ENCODE measurements around the gene CUX1. TPM values are rescaled to one million over a fixed set of nuclear protein-coding genes. Genes with fewer than 3 reads are reported as not detected.

CUX1 gene
- total RNA-seq, 1 experiment from 2014 or later, result 116 TPM

GRCh38 chr7:102044641-102044983, 227.2 kb downstream of the CUX1 start:
- no TSS peak for BruUV-seq (replicated peaks)
- H3K27ac Mint-ChIP-seq (ENCODE audit: unreplicated experiment), result peak overlapping the region; percentile 15
- intact Hi-C loops (cut with micrococcal nuclease; ENCODE audit: unreplicated experiment), result no loop called here
- Histone ChIP-seq H3K27me3 (replicated peaks; ENCODE audit: control insufficient read depth, insufficient read depth, low read length) (no peaks in the 10 kb centered on the region), H3K4me3 (ENCODE audit: low read depth, low read length) (no peak overlapping the region), H3K9me3 (no peaks in the 10 kb centered on the region), H3K36me3 (ENCODE audit: control insufficient read depth, insufficient read depth, low read length) (no peaks in the 10 kb centered on the region), H3K4me1 (0 out of 2 replicates have a peak, but pooled peaks cover 3% of the 10 kb centered on the region)
- H3K27me3 Mint-ChIP-seq (ENCODE audit: insufficient read depth, unreplicated experiment), result no peaks in the 10 kb centered on the region
- POLR2A ChIA-PET, result no interaction called here
- no peaks in the 10 kb centered on the region for H3K9me3 Mint-ChIP-seq (ENCODE audit: unreplicated experiment)
- H3K4me3 Mint-ChIP-seq (ENCODE audit: unreplicated experiment), result no peak overlapping the region
- no peak for DNase-seq
- TF ChIP-seq CTCF (IDR thresholded peaks at IDR 0.05; ENCODE audit: insufficient read depth in 1 of 2, low read depth in 1 of 2, low read length in 1 of 2, severe bottlenecking in 1 of 2, unreplicated experiment in 1 of 2), result no peak
- H3K36me3 Mint-ChIP-seq (ENCODE audit: insufficient read depth, unreplicated experiment), result peaks cover 69% of the 10 kb centered on the region
- CTCF ChIA-PET, result no interaction called here
- peaks cover 19% of the 10 kb centered on the region for H3K4me1 Mint-ChIP-seq (ENCODE audit: low read depth, unreplicated experiment)

DNA sequence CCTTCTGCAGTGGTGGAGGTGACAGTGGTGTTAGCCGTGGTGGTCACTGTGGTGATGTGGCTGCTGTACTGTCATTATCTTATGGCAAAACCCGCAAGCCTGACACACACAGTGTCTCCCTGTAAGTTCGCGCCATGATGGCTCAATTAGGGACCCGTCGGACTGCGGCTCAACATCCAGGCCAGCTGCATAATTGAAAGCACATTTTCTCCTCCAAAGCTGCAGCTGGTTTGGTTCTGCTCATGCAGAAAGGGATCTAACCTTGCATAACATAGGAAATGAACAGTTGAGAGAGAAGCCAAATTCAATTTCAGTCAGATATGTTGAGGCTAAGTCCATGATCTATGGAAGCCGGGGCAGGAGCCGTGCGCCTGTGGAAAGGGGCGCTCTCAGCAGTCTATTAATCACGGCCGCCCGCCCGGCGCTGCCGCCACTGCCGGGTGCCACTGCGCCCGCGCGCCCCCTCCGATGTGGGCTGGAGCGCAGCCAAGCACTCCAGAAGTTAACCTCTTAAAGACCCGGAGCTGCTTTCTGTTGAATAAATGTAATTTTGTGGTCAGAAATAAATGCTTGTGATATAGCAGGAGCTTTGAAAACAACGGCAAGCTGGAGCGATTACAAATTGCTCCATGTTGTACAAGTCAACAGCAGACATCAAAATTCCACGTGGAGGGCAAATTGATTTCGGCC, 227.7 kb downstream of the CUX1 start:
- Histone ChIP-seq H3K9me3 (no peaks in the 10 kb centered on the region), H3K4me1 (0 out of 2 replicates have a peak, but pooled peaks cover 3% of the 10 kb centered on the region), H3K36me3 (ENCODE audit: control insufficient read depth, insufficient read depth, low read length) (no peaks in the 10 kb centered on the region), H3K4me3 (ENCODE audit: low read depth, low read length) (no peak overlapping the region), H3K27me3 (replicated peaks; ENCODE audit: control insufficient read depth, insufficient read depth, low read length) (no peaks in the 10 kb centered on the region)
- no peaks in the 10 kb centered on the region for H3K9me3 Mint-ChIP-seq (ENCODE audit: unreplicated experiment)
- no peak for TF ChIP-seq CTCF (IDR thresholded peaks at IDR 0.05; ENCODE audit: insufficient read depth in 1 of 2, low read depth in 1 of 2, low read length in 1 of 2, severe bottlenecking in 1 of 2, unreplicated experiment in 1 of 2)
- DNase-seq, result no peak
- H3K4me1 Mint-ChIP-seq (ENCODE audit: low read depth, unreplicated experiment), result peaks cover 14% of the 10 kb centered on the region
- CTCF ChIA-PET, result no interaction called here
- no peaks in the 10 kb centered on the region for H3K27me3 Mint-ChIP-seq (ENCODE audit: insufficient read depth, unreplicated experiment)
- POLR2A ChIA-PET, result no interaction called here
- intact Hi-C loops (cut with micrococcal nuclease; ENCODE audit: unreplicated experiment), result no loop called here
- no peak overlapping the region for H3K4me3 Mint-ChIP-seq (ENCODE audit: unreplicated experiment)
- peak overlapping the region; percentile 15 for H3K27ac Mint-ChIP-seq (ENCODE audit: unreplicated experiment)
- BruUV-seq (replicated peaks), result no TSS peak
- peaks cover 64% of the 10 kb centered on the region for H3K36me3 Mint-ChIP-seq (ENCODE audit: insufficient read depth, unreplicated experiment)

GRCh38 chr7:102045681-102046372, 228.4 kb downstream of the CUX1 start:
- no peak for TF ChIP-seq CTCF (IDR thresholded peaks at IDR 0.05; ENCODE audit: insufficient read depth in 1 of 2, low read depth in 1 of 2, low read length in 1 of 2, severe bottlenecking in 1 of 2, unreplicated experiment in 1 of 2)
- Histone ChIP-seq H3K27me3 (replicated peaks; ENCODE audit: control insufficient read depth, insufficient read depth, low read length) (no peaks in the 10 kb centered on the region), H3K36me3 (ENCODE audit: control insufficient read depth, insufficient read depth, low read length) (no peaks in the 10 kb centered on the region), H3K9me3 (no peaks in the 10 kb centered on the region), H3K4me3 (ENCODE audit: low read depth, low read length) (no peak overlapping the region), H3K4me1 (0 out of 2 replicates have a peak, but pooled peaks cover 4% of the 10 kb centered on the region)
- no peaks in the 10 kb centered on the region for H3K9me3 Mint-ChIP-seq (ENCODE audit: unreplicated experiment)
- intact Hi-C loops (cut with micrococcal nuclease; ENCODE audit: unreplicated experiment), result no loop called here
- DNase-seq, result no peak
- ChIA-PET POLR2A (no interaction called here), CTCF (no interaction called here)
- H3K27me3 Mint-ChIP-seq (ENCODE audit: insufficient read depth, unreplicated experiment), result no peaks in the 10 kb centered on the region
- peaks cover 62% of the 10 kb centered on the region for H3K36me3 Mint-ChIP-seq (ENCODE audit: insufficient read depth, unreplicated experiment)
- no TSS peak for BruUV-seq (replicated peaks)
- peaks cover 14% of the 10 kb centered on the region for H3K4me1 Mint-ChIP-seq (ENCODE audit: low read depth, unreplicated experiment)
- no peak overlapping the region for H3K27ac Mint-ChIP-seq (ENCODE audit: unreplicated experiment)
- no peak overlapping the region for H3K4me3 Mint-ChIP-seq (ENCODE audit: unreplicated experiment)

Data from Caco-2 (cell line).